Liver (tissue), 9 donors: ENCODE results near the gene OR51B6. TPM values are rescaled to one million over a fixed set of nuclear protein-coding genes. Genes with fewer than 3 reads are reported as not detected.
"Not testable (repeated sequence)": the region's sequence is repeated elsewhere in the genome, so short reads cannot be mapped to it uniquely, and the experiment has no call there.

Source experiments
- DNase-seq: peaks from one replicate; pipeline ENCODE4 v3.0.0-alpha.2; 2017; ENCODE audit warnings: low spot score
- H3K27ac ChIP-seq, 2 donors: one replicate each; pipeline ENCODE4 v1.7.0; 2013; ENCODE audit warnings: inconsistent platforms in 2 of 2, low read length in 2 of 2, control low read depth in 1 of 2, low read depth in 1 of 2, mild to moderate bottlenecking in 1 of 2
- H3K27me3 ChIP-seq, 4 donors: one replicate each; pipeline versions ENCODE4 v1.6.1 to v1.7.0; 2013; ENCODE audit warnings: low read length in 3 of 4, inconsistent platforms in 1 of 4, mild to moderate bottlenecking in 1 of 4, moderate library complexity in 1 of 4; ENCODE audit not compliant: control insufficient read depth in 4 of 4, insufficient read depth in 4 of 4
- H3K36me3 ChIP-seq, 4 donors: one replicate each; pipeline versions ENCODE4 v1.6.1 to v1.7.0; 2013; ENCODE audit warnings: low read length in 3 of 4, mild to moderate bottlenecking in 3 of 4, low read depth in 1 of 4, moderate library complexity in 1 of 4; ENCODE audit not compliant: control insufficient read depth in 4 of 4, insufficient read depth in 3 of 4
- H3K4me1 ChIP-seq, 4 donors: one replicate each; pipeline versions ENCODE4 v1.6.1 to v1.7.0; 2013; ENCODE audit warnings: low read length in 3 of 4, mild to moderate bottlenecking in 3 of 4, moderate library complexity in 1 of 4; ENCODE audit not compliant: control insufficient read depth in 4 of 4, insufficient read depth in 4 of 4
- H3K4me3 ChIP-seq, 3 donors: one replicate each; pipeline versions ENCODE4 v1.6.1 to v1.7.0; 2013; ENCODE audit warnings: low read length in 3 of 3, control low read depth in 1 of 3, low read depth in 1 of 3, mild to moderate bottlenecking in 1 of 3
- H3K9ac ChIP-seq, 2 donors: one replicate each; pipeline ENCODE4 v1.7.0; 2013; ENCODE audit warnings: low read length in 2 of 2, mild to moderate bottlenecking in 2 of 2, moderate library complexity in 2 of 2, control low read depth in 1 of 2, low read depth in 1 of 2
- H3K9me3 ChIP-seq, 4 donors: one replicate each; pipeline versions ENCODE4 v1.6.1 to v1.7.0; 2013; ENCODE audit warnings: low read length in 3 of 4; ENCODE audit not compliant: control insufficient read depth in 4 of 4
- FOXA1 ChIP-seq: IDR thresholded peaks from 2 replicates; pipeline ENCODE4 v1.6.1; 2016; ENCODE audit warnings: antibody characterized with exemption
- FOXA2 ChIP-seq: IDR thresholded peaks from 2 replicates; pipeline ENCODE4 v1.6.1; 2016; ENCODE audit warnings: antibody characterized with exemption
- GABPA ChIP-seq, 2 donors: IDR thresholded peaks in 1 of 2; conservative IDR thresholded peaks in 1 of 2; 2 replicates each; pipeline ENCODE4 v1.6.1; 2016; ENCODE audit warnings: antibody characterized with exemption in 2 of 2, mild to moderate bottlenecking in 1 of 2, moderate library complexity in 1 of 2
- HNF4A ChIP-seq, 2 donors: conservative IDR thresholded peaks; 2 replicates each; pipeline ENCODE4 v1.6.1; 2016; ENCODE audit warnings: antibody characterized with exemption in 2 of 2, mild to moderate bottlenecking in 2 of 2
- HNF4G ChIP-seq: IDR thresholded peaks from 2 replicates; pipeline ENCODE4 v1.6.1; 2016; ENCODE audit warnings: antibody characterized with exemption
- JUND ChIP-seq, 2 donors: IDR thresholded peaks; 2 replicates each; pipeline ENCODE4 v1.6.1; 2016; ENCODE audit warnings: antibody characterized with exemption in 2 of 2
- NR2F2 ChIP-seq: IDR thresholded peaks from 2 replicates; pipeline ENCODE4 v1.6.1; 2016; ENCODE audit warnings: antibody characterized with exemption
- RAD21 ChIP-seq, 2 donors: IDR thresholded peaks; 2 replicates each; pipeline ENCODE4 v1.6.1; 2016; ENCODE audit warnings: antibody characterized with exemption in 2 of 2, mild to moderate bottlenecking in 2 of 2
- RXRA ChIP-seq, 2 donors: IDR thresholded peaks; 2 replicates each; pipeline ENCODE4 v1.6.1; 2017 to 2018; ENCODE audit warnings: antibody characterized with exemption in 2 of 2, mild to moderate bottlenecking in 1 of 2
- SP1 ChIP-seq: IDR thresholded peaks from 2 replicates; pipeline ENCODE4 v1.6.1; 2018; ENCODE audit warnings: antibody characterized with exemption, mild to moderate bottlenecking
- TAF1 ChIP-seq: conservative IDR thresholded peaks from 2 replicates; pipeline ENCODE4 v1.6.1; 2016; ENCODE audit warnings: antibody characterized with exemption, mild to moderate bottlenecking
- YY1 ChIP-seq: IDR thresholded peaks from 2 replicates; pipeline ENCODE4 v1.6.1; 2016; ENCODE audit warnings: antibody characterized with exemption, mild to moderate bottlenecking
- WGBS: extraction: QIAGEN DNeasy Blood & Tissue Kit; methylation state at CpG from one replicate; pipeline ENCODE4 v1.1.7; 2013; 5-methylcytosine and 5-hydroxymethylcytosine counted together
- polyA plus RNA-seq, 2 donors: library from polyadenylated mRNA; stranded (reverse) in 1 of 2; unstranded in 1 of 2; fragments of 200-250 nt in 1 of 2; fragments of >200 nt in 1 of 2; fragmentation: Nextera tagmentation in 1 of 2; extraction: Ambion mirVana in 1 of 2; gene quantifications; one replicate each; pipeline versions ENCODE4 v1.2.1 to v1.2.3, GENCODE V29; 2013 to 2015
- total RNA-seq, 2 donors: library from RNA; depleted of rRNA; stranded (reverse); fragments of >200 nt; gene quantifications; one replicate each; pipeline ENCODE4 v1.2.3, GENCODE V29; 2014
- TF ChIP-seq, protein P1 (sequence below): IDR thresholded peaks from 2 replicates; pipeline ENCODE4 v1.6.1; 2016; ENCODE audit warnings: antibody characterized with exemption
- TF ChIP-seq, protein P2 (sequence below): fragments of 150-350 bp; IDR thresholded peaks from 2 replicates; pipeline ENCODE4 v1.5.1; 2017; ENCODE audit warnings: improper control_type of control experiment, low read depth, low read length; ENCODE audit not compliant: missing input control
- TF ChIP-seq, protein P3 (sequence below): IDR thresholded peaks from 2 replicates; pipeline ENCODE4 v1.6.1; 2016; ENCODE audit warnings: antibody characterized with exemption
- donor health status: healthy.
- donor health status: healthy.
- donor health status: healthy.
- donor health status: healthy.
- donor health status: healthy.

Gene OR51B6
- total and polyA plus RNA-seq, 4 donors = not detected

DNA sequence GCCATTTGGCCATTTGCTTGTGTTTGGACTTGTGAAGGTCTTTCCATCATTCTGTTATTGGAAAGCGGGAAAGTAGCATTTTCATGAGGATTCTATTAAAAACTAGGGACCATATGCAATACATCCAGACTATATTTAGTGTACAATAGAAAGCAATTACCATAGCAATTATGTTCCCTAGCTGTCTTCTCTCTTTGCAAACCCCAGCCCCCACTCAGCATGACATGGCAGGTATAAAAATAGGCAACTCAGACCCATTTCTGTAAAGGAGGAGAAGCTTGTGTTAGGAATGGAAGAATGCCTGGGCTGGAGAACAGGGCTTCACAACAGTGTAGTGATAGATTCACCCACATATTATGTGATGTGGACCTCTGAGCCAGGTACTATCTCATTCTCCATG, 12.4 kb downstream of the OR51B6 start:
- DNase-seq = no peak
- H3K27ac ChIP-seq = no peak overlapping the region
- no peak overlapping the region for H3K9ac ChIP-seq
- H3K36me3 ChIP-seq = no peaks in the 10 kb centered on the region
- 82% methylated on average over 1 of the region's 1 CpG for WGBS
- TF ChIP-seq YY1 = no peak
- no peak for TF ChIP-seq RAD21 (IDR thresholded peaks at IDR 0.05)
- no peak for TF ChIP-seq HNF4A (conservative IDR thresholded peaks at IDR 0.05)
- TF ChIP-seq, protein P1, sequence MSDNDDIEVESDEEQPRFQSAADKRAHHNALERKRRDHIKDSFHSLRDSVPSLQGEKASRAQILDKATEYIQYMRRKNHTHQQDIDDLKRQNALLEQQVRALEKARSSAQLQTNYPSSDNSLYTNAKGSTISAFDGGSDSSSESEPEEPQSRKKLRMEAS = no peak
- TF ChIP-seq TAF1 = no peak
- no peak for TF ChIP-seq HNF4G
- no peak for TF ChIP-seq FOXA2
- no peak for TF ChIP-seq FOXA1
- TF ChIP-seq, protein P2, sequence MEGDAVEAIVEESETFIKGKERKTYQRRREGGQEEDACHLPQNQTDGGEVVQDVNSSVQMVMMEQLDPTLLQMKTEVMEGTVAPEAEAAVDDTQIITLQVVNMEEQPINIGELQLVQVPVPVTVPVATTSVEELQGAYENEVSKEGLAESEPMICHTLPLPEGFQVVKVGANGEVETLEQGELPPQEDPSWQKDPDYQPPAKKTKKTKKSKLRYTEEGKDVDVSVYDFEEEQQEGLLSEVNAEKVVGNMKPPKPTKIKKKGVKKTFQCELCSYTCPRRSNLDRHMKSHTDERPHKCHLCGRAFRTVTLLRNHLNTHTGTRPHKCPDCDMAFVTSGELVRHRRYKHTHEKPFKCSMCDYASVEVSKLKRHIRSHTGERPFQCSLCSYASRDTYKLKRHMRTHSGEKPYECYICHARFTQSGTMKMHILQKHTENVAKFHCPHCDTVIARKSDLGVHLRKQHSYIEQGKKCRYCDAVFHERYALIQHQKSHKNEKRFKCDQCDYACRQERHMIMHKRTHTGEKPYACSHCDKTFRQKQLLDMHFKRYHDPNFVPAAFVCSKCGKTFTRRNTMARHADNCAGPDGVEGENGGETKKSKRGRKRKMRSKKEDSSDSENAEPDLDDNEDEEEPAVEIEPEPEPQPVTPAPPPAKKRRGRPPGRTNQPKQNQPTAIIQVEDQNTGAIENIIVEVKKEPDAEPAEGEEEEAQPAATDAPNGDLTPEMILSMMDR = no peak
- TF ChIP-seq, protein P3, sequence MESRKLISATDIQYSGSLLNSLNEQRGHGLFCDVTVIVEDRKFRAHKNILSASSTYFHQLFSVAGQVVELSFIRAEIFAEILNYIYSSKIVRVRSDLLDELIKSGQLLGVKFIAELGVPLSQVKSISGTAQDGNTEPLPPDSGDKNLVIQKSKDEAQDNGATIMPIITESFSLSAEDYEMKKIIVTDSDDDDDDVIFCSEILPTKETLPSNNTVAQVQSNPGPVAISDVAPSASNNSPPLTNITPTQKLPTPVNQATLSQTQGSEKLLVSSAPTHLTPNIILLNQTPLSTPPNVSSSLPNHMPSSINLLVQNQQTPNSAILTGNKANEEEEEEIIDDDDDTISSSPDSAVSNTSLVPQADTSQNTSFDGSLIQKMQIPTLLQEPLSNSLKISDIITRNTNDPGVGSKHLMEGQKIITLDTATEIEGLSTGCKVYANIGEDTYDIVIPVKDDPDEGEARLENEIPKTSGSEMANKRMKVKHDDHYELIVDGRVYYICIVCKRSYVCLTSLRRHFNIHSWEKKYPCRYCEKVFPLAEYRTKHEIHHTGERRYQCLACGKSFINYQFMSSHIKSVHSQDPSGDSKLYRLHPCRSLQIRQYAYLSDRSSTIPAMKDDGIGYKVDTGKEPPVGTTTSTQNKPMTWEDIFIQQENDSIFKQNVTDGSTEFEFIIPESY = no peak
- H3K9me3 ChIP-seq = no peaks in the 10 kb centered on the region
- H3K4me3 ChIP-seq = no peak overlapping the region
- no peaks in the 10 kb centered on the region for H3K4me1 ChIP-seq
- H3K27me3 ChIP-seq = no peaks in the 10 kb centered on the region

DNA sequence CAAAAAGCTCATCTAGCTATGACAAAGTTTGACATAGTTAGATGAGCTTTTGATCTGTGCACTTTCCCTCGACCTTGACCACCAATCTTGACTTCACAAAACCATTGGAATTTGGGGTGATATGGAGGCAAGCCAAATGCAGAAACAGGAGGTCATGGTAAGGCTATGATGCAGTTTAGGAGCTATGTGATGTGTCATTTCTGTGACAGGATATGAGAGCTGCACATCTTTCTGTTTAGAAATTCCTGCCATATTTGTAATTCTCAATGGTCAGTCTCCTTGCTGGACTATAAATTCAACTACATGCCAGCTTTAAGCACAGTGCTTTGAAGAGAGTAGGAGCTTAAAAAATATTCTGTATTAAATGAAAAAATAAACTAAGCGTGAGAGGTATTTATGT, 12.9 kb downstream of the OR51B6 start:
- Histone ChIP-seq H3K36me3 (no peaks in the 10 kb centered on the region), H3K9me3 (no peaks in the 10 kb centered on the region), H3K27me3 (no peaks in the 10 kb centered on the region), H3K9ac (no peak overlapping the region), H3K27ac (no peak overlapping the region), H3K4me1 (no peaks in the 10 kb centered on the region), H3K4me3 (no peak overlapping the region)
- TF ChIP-seq FOXA1 (no peak), FOXA2 (no peak), NR2F2 (no peak), RXRA (IDR thresholded peaks at IDR 0.05) (no peak), HNF4G (no peak), YY1 (no peak), JUND (IDR thresholded peaks at IDR 0.05) (no peak), GABPA (IDR thresholded peaks at IDR 0.05 in 1 of 2, conservative IDR thresholded peaks at IDR 0.05 in 1 of 2) (no peak), SP1 (no peak)
- TF ChIP-seq, protein P1 = no peak
- DNase-seq = no peak
- 59% methylated on average over 2 of the region's 2 CpGs for whole genome bisulfite sequencing

DNA sequence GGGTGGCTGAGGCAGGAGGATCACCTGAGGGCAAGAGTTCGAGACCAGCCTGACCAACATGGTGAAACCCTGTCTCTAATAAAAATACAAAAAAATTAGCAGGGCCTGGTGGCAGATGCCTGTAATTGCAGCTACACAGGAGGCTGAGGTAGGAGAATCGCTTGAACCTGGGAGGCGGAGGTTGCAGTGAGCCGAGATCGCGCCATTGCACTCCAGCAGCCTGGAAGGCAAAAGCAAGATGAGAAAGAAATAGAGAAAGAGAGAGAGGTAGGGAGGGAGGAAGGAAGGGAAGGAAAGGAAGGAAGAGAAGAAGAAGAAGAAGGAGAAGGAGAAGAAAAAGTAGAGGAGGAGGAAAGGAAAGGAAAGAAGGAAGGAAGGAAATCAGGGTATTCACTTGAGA, 15.1 kb downstream of the OR51B6 start:
- 82% methylated on average over 6 of the region's 6 CpGs for WGBS

More for the DNA sequence above, 15.1 kb downstream of the OR51B6 start:
- DNase-seq, H3K9ac ChIP-seq, H3K27me3 ChIP-seq, H3K36me3 ChIP-seq, H3K4me1 ChIP-seq, H3K9me3 ChIP-seq, H3K27ac ChIP-seq, H3K4me3 ChIP-seq: not testable (repeated sequence)
